Uterus (tissue), 2 donors: ENCODE results near the gene PAWR.

Source experiments
- CTCF ChIP-seq, 4 experiments: fragments of 200-600 bp in 2 of 4; fragments of 450-650 bp in 2 of 4; sonication (generic) in 2 of 4; IDR thresholded peaks; one replicate each; pipeline ENCODE4 v1.5.1; 2016 to 2019; ENCODE audit warnings: antibody characterized with exemption in 4 of 4, mild to moderate bottlenecking in 2 of 4, moderate library complexity in 1 of 4
- POLR2A ChIP-seq, 2 donors: fragments of 450-650 bp; IDR thresholded peaks; one replicate each; pipeline ENCODE4 v1.6.1; 2016; ENCODE audit warnings: antibody characterized with exemption in 2 of 2, mild to moderate bottlenecking in 1 of 2, moderate library complexity in 1 of 2

GRCh38 chr12:79552192-79552591, 138.6 kb downstream of the PAWR start:
- TF ChIP-seq POLR2A (IDR thresholded peaks at IDR 0.05) (no peak), CTCF (IDR thresholded peaks at IDR 0.05) (no peak)
